Bronchial epithelial cell (primary cell): ENCODE data around the gene DUSP6. TPM values are rescaled to one million over a fixed set of nuclear protein-coding genes. Genes with fewer than 3 reads are reported as not detected.

Experiments used
- DNase-seq: peaks from one replicate; pipeline ENCODE4 v3.0.0-alpha.2; 2010; ENCODE audit warnings: low read depth
- FAIRE-seq: peaks from 2 replicates; lab custom pipeline; 2011; peaks lifted over from hg19 to GRCh38; lab: Jason Lieb, UNC
- H3K27me3 ChIP-seq: 2 replicates; pipeline ENCODE4 v1.5.1; 2011; ENCODE audit warnings: low read length; ENCODE audit not compliant: control insufficient read depth, insufficient read depth
- H3K36me3 ChIP-seq: 2 replicates; pipeline ENCODE4 v1.5.1; 2011; ENCODE audit warnings: low read length; ENCODE audit not compliant: control insufficient read depth, insufficient read depth
- H3K4me3 ChIP-seq: 2 replicates; pipeline ENCODE4 v1.5.1; 2011; ENCODE audit warnings: mild to moderate bottlenecking, low read depth, low read length, control low read depth
- CTCF ChIP-seq: IDR thresholded peaks from 2 replicates; pipeline ENCODE4 v1.5.1; 2011; ENCODE audit warnings: mild to moderate bottlenecking, moderate library complexity, low read length, control low read depth, inconsistent platforms; ENCODE audit not compliant: insufficient read depth, severe bottlenecking
- total RNA-seq: library from RNA; depleted of rRNA; stranded (reverse); fragments of >200 nt; gene quantifications from 2 replicates; pipeline ENCODE4 v1.2.1, GENCODE V29; 2014

DUSP6 gene
- total RNA-seq, 1 donor from 2014 or later = 149 TPM

- TF ChIP-seq CTCF = no peak
- no peak overlapping the region for H3K4me3 ChIP-seq
- H3K36me3 ChIP-seq = no peaks in the 10 kb centered on the region
- FAIRE-seq (no peak), DNase-seq (no peak)
- H3K27me3 ChIP-seq = no peaks in the 10 kb centered on the region
Observed at GRCh38 chr12:89319606-89320005, 32.7 kb downstream of the DUSP6 start.

GRCh38 chr12:89319122-89319521 lies 33.2 kb downstream of the DUSP6 start:
- DNase-seq (peak; percentile 82), FAIRE-seq (no peak)
- TF ChIP-seq CTCF = no peak
- Histone ChIP-seq H3K4me3 (no peak overlapping the region), H3K27me3 (no peaks in the 10 kb centered on the region), H3K36me3 (no peaks in the 10 kb centered on the region)

GRCh38 chr12:89316705-89317139 lies 35.6 kb downstream of the DUSP6 start:
- Histone ChIP-seq H3K27me3 (no peaks in the 10 kb centered on the region), H3K36me3 (no peaks in the 10 kb centered on the region), H3K4me3 (no peak overlapping the region)
- no peak for DNase-seq
- FAIRE-seq = no peak
- TF ChIP-seq CTCF = no peak

GRCh38 chr12:89314060-89314761 lies 38.1 kb downstream of the DUSP6 start:
- Histone ChIP-seq H3K36me3 (no peaks in the 10 kb centered on the region), H3K27me3 (no peaks in the 10 kb centered on the region), H3K4me3 (no peak overlapping the region)
- FAIRE-seq (no peak), DNase-seq (no peak)
- TF ChIP-seq CTCF = no peak

- DNase-seq (peak; percentile 93), FAIRE-seq (peak; percentile 36)
- TF ChIP-seq CTCF = no peak
- H3K36me3 ChIP-seq = no peaks in the 10 kb centered on the region
- no peaks in the 10 kb centered on the region for H3K27me3 ChIP-seq
- no peak overlapping the region for H3K4me3 ChIP-seq
Observed at GRCh38 chr12:89311703-89312293, 40.5 kb downstream of the DUSP6 start.

GRCh38 chr12:89309815-89310214 lies 42.5 kb downstream of the DUSP6 start:
- FAIRE-seq (no peak), DNase-seq (no peak)
- no peaks in the 10 kb centered on the region for H3K27me3 ChIP-seq
- no peak for TF ChIP-seq CTCF
- H3K4me3 ChIP-seq = no peak overlapping the region
- no peaks in the 10 kb centered on the region for H3K36me3 ChIP-seq
